ENCODE data around the gene FHAD1.

GRCh38 chr1:15418806-15419515 is 171.9 kb downstream of the FHAD1 start:
- TF ChIP-seq TAF1 (IDR thresholded peaks at IDR 0.05; ENCODE audit: low read depth) (no peak), MAX (IDR thresholded peaks at IDR 0.05) (peak; percentile 83), NFIC (IDR thresholded peaks at IDR 0.05) (peak; percentile 86), TCF12 (IDR thresholded peaks at IDR 0.05; ENCODE audit: low read depth) (peak; percentile 59; the same call in 1 of the 2 replicates), YY1 (IDR thresholded peaks at IDR 0.05; ENCODE audit: low read depth) (0 out of 2 replicates have a peak, but pooled peaks have one; percentile 14), EGR1 (IDR thresholded peaks at IDR 0.05) (no peak), CREB1 (IDR thresholded peaks at IDR 0.05; ENCODE audit: low read depth) (no peak), RAD21 (IDR thresholded peaks at IDR 0.05; ENCODE audit: low read depth) (no peak), TEAD4 (IDR thresholded peaks at IDR 0.05) (peak; percentile 62), EP300 (IDR thresholded peaks at IDR 0.05; ENCODE audit: borderline replicate concordance) (peak; percentile 50; the same call in 1 of the 2 replicates), CEBPB (IDR thresholded peaks at IDR 0.05) (no peak), ZBTB7A (IDR thresholded peaks at IDR 0.05; ENCODE audit: low read depth) (no peak)
- TF ChIP-seq, protein P1, sequence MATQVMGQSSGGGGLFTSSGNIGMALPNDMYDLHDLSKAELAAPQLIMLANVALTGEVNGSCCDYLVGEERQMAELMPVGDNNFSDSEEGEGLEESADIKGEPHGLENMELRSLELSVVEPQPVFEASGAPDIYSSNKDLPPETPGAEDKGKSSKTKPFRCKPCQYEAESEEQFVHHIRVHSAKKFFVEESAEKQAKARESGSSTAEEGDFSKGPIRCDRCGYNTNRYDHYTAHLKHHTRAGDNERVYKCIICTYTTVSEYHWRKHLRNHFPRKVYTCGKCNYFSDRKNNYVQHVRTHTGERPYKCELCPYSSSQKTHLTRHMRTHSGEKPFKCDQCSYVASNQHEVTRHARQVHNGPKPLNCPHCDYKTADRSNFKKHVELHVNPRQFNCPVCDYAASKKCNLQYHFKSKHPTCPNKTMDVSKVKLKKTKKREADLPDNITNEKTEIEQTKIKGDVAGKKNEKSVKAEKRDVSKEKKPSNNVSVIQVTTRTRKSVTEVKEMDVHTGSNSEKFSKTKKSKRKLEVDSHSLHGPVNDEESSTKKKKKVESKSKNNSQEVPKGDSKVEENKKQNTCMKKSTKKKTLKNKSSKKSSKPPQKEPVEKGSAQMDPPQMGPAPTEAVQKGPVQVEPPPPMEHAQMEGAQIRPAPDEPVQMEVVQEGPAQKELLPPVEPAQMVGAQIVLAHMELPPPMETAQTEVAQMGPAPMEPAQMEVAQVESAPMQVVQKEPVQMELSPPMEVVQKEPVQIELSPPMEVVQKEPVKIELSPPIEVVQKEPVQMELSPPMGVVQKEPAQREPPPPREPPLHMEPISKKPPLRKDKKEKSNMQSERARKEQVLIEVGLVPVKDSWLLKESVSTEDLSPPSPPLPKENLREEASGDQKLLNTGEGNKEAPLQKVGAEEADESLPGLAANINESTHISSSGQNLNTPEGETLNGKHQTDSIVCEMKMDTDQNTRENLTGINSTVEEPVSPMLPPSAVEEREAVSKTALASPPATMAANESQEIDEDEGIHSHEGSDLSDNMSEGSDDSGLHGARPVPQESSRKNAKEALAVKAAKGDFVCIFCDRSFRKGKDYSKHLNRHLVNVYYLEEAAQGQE (IDR thresholded peaks at IDR 0.05; ENCODE audit: low read depth) = no peak
